Amniotic stem cell (primary cell): ENCODE measurements around the gene STPG3.
"Not testable (repeated sequence)": the region's sequence is repeated elsewhere in the genome, so short reads cannot be mapped to it uniquely, and the experiment has no call there.

Experiments
- DNase-seq: peaks from one replicate; lab custom pipeline; 2025; lab: John Stamatoyannopoulos, UW

The STPG3 gene

DNA sequence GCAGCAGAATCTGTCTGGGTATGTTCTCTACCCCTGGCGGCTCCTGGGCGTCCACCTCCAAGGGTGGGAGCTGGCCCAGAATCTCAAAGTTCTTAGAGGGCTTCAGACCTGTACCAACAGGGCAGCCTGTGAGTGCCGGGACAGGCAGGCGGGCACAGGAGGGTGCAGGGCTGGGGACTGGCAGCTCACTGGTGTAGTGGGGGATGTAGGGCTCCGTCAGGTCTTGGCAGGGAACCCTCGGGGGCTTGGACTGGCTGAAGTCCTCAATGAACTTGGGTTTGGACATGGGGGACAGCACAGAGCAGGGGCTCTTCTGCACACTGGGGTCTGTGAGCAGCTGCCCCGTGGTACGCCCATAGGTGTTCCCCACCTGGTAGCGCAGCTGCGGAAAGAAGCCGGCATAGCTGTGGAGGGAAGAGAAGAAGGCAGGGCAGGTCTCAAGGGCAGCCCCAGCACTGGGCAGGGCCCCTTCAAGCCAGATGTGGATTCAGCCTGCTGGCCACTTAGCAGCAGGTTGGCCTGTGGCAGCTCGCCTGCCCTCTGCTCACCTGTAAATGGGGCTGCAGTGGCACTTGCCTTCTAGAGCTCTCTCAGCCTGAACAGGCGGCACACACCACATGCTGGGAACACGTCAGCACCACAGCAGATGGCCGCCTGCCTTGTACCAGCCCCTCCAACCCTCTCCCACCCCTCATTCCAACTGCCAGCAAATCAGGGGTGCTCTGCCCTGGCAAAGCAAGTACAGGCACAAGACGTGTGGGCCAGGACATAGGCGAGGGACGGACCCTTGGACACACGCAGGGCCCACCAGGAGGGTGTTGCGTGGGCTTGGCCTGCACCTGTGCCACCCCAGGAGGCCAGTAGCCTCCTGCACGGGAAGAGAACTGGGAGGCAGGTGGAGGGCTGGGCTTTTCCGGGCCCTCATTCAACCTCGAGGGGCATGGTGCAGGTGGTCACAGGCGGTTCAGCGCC, 5.3 kb upstream of the STPG3 start:
- DNase-seq: no peak

GRCh38 chr9:137247135-137247915, 3.8 kb upstream of the STPG3 start:
- DNase-seq: no peak

DNA sequence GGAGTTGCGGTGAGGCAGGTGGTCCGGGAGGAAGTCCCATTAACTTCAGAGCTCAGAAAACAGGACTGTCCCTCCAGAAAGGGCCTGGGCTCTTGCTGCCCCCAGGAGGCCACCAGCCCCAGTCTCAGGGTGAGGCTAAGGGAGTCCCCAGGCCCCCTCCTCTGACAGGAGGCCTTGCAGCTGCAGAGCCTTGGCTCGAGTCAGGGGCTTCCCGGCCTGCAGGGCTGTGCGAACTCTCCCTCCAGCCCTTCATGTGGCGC, 3.2 kb upstream of the STPG3 start:
- no peak for DNase-seq

- no peak for DNase-seq
Measured at GRCh38 chr9:137250329-137251193, 525 bp upstream of the STPG3 start.

DNA sequence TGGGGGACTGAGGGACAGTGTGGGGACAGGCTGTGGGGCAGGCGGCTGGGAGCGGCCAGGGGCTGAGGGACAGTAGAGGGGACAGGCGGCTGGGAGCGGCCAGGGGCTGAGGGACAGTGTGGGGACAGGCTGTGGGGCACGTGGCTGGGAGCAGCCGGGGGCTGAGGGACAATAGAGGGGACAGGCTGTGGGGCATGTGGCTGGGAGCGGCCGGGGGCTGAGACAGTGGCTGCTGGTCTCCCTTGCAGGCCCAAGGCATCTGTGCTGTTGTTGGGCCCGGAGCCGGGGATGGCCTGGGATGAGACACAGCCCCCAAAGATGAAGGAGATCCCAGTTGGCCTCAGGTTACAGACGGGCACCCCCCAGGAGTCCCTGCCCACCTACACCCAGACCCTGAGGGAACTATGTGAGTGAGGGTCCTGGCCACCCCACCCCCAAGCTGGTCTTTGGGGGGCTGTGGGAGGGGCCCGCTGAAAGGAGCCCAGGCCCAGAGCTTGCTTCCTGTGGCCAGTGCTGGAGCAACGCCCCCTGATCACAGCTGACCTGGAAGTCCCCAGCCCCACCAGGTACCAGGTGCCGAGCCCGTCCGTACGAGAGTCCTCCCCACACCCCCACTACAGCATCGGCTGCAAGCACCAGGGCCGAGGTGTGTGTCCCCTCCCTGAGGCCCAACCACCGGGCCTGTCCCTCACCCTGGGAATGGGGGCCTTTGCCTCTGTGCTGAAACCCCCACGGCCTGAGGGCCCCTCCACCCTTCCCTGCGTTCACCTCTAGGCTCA, 593 bp downstream of the STPG3 start:
- no peak for DNase-seq

DNA sequence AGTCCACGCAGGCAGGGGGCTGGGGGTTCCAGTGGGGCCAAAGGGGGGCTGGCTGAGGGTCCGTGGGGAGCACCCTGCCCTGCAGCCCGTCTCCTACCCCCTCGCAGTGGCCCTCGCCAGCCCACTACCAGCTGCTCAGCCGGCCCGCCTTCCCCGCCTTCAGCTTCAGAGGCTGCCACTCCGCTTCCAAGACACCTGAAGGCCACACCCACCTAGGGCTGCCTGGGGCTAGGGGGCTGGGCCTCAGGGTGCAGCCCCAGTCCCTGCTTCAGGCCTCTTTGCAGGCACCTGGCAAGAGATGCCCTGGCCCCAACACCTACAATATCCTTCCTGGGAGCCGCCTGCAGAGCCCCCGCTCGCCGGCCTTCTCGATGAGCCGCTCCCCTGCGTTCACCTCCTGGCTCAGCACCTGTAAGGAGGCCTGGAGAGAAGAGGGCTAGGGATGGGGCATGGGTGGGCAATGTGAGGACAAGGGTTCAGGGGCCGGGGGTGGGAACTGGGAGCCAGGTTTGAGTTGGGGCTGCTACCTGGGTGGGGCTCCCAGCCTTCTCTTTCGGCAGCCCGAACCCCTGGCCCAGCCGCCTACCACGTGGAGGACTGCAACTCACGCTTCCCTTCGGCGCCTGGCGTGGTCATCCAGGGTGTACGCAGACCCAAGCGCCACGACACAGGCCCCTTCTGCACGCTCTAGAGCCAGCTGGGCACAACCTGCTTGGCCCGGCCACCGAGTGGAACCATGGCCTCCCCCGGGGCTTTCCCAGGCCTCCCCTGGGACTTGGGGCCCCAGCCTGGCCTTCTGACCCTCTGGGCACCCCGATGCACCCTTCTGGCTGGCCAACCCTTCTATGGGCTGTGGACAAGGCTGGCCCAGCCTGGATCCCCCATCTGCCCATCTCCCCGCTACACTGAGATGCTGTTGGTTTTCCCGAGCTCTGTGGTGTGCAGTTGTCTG, 1.7 kb downstream of the STPG3 start:
- DNase-seq: no peak

- DNase-seq: no peak
Measured at GRCh38 chr9:137253717-137254623, 2.9 kb downstream of the STPG3 start.

- peak; percentile 69 for DNase-seq
Measured at GRCh38 chr9:137254624-137255447, 3.8 kb downstream of the STPG3 start, which contains the start of gene NELFB. NELFB (plus strand) TSS chr9:137255327.

- no peak for DNase-seq
Measured at GRCh38 chr9:137255448-137256114, 4.5 kb downstream of the STPG3 start.

- DNase-seq: no peak
Measured at GRCh38 chr9:137256362-137256761, 5.3 kb downstream of the STPG3 start.

- DNase-seq: no peak
Measured at GRCh38 chr9:137256856-137257255, 5.8 kb downstream of the STPG3 start.

DNA sequence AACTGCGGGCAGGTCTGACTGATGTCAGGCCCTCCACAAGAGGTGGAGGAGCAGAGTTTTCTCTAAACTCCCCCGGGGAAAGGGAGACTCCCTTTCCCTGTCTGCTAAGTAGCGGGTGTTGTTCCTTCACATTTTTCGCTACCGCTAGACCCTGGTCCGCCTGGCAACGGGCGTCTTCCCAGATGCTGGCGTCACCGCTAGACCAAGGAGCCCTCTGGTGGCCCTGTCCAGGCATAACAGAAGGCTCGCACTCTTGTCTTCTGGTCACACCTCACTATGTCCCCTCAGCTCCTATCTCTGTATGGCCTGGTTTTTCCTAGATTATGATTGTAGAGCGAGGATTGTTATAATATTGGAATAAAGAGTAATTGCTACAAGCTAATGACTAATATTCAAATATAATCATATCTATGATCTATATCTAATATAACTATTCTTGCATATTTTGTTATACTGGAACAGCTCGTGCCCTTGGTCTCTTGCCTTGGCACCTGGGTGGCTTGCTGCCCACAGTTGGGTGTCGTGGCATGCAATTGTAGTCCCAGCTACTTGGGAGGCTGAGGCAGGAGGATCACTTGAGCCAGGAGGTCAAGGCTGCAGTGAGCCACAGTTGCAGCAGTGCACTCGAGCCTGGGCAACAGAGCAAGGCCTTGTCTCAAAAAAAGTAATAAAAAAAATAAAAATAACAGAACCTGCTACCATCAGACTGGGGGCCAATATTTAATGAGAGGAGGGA, 11.3 kb downstream of the STPG3 start:
- DNase-seq: not testable (repeated sequence)

- no peak for DNase-seq
Measured at GRCh38 chr9:137262909-137263285, 11.8 kb downstream of the STPG3 start.

DNA sequence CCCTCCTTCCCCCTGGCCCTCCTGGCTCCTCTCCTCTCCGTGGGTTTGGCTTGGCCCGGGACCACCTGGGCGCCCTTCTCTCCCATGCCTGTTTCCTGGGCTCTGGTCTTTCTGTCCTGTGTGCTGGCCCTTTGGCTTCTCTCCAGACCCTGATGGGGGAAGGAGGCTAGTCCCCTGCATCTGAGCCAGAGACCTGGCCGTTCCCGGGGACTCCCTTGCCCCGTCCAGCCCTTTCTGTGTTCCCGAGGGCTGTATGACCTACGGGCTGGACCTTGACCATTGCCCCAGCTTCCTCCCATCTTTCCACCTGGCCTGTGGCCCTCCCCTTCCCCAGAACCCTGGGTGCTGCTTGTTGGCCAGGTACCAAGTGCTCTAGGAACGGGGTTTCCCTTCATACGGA, 12.4 kb downstream of the STPG3 start:
- DNase-seq: no peak

DNA sequence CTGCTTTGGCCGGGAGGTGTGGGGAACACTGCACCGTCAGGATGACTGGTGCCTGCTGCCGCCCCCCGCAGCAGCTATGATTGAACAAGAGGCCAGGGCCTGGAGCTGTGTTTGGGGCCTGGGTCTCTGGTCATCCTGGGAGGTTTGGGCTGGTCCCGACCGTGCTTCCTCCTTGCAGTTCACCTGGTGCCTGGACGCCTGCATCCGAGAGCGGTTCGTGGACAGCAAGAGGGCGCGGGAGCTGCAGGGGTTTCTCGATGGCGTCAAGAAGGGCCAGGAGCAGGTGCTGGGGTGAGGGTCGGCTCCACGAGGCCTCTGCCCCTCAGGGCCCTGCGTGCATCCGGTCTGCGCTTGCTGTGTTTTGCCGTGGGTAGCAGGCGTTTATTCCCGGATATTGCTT, 13.0 kb downstream of the STPG3 start:
- DNase-seq: no peak

- DNase-seq: no peak
Measured at GRCh38 chr9:137265496-137266161, 14.5 kb downstream of the STPG3 start.

GRCh38 chr9:137266162-137266527, 15.1 kb downstream of the STPG3 start:
- no peak for DNase-seq
